GM21723 (cell line): ENCODE results near the gene SEPTIN5.
"Not testable (repeated sequence)": the region's sequence is repeated elsewhere in the genome, so short reads cannot be mapped to it uniquely, and the experiment has no call there.

Source experiments
- ATAC-seq: cut with Tn5 transposase; IDR thresholded peaks from one replicate; pipeline ENCODE4 v1.9.1; 2021; ENCODE audit warnings: mild to moderate bottlenecking, moderate library complexity; ENCODE audit not compliant: unreplicated experiment

The SEPTIN5 gene

DNA sequence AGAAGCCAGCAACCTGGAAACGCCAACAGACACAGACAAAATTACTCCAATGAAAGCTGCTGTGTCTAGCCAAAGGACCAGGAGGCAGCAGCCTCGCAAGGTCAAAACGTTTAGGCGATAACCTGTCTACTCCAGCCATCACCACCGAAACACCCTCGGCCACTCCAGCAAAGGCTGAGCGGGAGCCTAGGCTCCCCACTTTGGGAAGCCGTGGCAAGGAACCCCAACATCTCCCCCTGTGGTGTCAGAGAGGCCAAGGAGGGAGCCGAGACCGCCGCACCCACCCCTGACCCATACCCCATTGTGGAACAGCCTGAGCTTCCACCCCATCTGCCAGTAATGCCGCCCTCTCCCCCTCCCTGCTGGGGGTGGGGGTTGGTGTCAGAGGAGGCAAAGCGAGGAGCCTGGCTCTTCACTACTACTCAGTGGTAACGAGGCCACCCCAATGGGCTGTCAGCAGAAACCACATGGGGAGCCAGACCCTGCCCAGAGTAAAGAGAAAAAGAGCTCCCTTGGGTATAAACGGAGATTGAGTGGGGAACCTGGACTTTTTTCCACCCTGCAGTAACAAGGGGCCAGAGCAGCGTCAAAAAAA lies 33.9 kb upstream of the SEPTIN5 start:
- ATAC-seq: no peak

DNA sequence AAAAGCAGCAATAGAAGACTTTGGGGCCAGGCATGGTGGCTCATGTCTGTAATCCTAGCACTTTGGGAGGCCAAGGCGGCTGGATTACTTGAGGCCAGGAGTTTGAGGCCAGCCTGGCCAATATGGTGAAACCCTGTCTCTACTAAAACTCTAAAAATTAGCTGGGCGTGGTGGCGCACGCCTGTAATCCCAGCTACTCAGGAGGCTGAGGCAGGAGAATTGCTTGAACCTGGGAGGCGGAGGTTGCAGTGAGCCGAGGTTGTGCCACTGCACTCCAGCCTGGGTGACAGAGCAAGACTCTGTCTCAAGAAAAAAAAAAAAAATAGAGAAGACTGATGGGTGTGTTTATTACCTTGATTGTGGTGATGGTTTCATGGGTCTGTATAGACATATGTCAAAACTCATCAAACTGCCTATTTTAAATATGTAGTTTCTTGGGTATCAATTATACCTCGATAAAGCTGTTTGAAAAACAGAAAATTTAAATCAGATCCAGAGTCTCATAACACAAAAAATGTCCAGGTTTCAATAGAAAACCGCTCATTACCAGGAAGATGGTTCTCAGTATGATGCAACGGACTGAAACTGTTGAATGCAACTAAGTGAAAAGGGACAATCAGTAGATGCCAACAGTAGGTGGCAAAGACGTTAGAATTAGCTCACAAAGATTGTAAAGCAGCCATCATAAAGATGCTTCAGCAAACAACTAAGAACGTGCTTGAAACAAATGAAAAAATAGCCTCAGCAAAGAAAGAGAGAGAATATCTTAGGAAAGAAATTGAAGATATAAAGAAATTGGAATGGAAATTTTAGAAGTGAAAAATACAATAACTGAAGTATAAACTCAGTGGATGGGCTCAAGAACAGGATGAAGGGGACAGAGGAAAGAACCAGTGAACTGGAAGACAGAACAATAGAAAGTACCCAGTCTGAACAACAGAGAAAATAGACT lies 33.1 kb upstream of the SEPTIN5 start:
- no peak for ATAC-seq

DNA sequence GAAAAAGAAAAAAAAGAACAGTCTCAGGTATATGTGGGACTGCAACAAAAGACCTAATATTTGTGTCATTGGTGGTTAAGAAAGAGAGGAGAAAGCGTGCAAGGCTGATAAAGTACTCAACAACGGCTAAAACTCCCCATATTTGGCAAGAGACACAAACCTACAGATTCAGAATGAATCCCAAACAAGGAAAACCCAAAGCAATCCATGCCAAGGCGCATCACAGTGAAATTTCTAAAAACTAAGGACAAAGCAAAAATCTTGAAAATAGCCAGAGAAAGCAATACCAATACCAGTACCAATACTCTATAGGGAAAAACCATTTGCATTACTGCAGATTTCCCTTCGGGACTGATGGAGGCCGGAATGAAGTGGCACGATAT lies 32.4 kb upstream of the SEPTIN5 start:
- no peak for ATAC-seq

DNA sequence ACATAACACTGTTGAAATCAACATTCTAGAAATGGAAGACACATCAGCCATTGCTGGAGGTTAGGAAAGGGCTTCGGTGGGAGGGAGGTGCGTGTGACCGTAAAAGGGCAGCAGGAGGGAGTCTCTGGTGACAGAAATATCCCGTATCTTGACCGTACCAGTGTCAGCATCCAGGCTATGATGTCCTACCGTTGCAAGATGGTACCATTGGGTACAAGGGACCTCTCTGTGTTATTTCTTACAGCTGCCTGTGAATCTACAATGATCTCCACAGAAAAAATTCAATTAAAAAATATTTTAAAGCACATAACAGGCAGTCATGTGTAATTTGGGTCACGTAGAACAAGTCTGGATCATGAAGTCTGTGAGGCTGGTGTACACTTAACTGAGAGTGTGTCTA lies 27.4 kb upstream of the SEPTIN5 start:
- no peak for ATAC-seq

DNA sequence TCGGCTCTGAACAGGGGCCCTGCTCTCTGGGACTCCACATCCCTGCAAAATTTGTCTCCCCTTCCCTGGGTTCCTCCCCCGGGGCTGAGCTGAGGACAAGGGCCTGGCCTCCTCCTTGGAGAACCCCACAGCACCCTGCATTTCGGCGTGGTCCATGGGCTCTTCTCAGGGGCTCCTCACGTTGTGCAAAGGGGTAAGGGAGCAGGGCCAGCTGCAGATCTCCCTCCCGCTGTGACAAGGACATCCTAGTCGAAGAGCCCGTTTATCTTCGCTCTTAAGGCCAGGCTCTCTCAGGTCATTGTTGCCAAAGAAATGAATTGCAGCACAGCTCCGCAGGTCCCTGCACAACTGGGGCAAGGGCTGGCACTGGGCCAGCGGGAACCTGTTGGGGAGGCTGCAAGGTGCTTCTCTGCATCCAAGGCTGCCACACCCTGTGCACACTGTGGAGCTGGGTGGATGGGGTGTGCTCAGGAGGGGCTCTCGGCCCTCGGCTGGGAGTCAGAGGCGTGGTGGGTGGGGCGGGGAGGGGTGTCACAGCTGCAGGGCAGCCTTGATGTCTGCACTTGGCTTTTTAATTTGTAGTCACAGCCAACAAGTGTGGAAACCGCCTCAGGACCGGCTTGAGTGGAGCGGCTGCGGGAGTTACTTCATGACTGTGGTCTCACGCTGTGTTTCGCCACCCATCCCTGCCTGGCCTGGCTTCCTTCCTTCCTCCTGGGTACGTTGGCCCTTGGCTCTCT lies 26.6 kb upstream of the SEPTIN5 start:
- ATAC-seq: no peak

DNA sequence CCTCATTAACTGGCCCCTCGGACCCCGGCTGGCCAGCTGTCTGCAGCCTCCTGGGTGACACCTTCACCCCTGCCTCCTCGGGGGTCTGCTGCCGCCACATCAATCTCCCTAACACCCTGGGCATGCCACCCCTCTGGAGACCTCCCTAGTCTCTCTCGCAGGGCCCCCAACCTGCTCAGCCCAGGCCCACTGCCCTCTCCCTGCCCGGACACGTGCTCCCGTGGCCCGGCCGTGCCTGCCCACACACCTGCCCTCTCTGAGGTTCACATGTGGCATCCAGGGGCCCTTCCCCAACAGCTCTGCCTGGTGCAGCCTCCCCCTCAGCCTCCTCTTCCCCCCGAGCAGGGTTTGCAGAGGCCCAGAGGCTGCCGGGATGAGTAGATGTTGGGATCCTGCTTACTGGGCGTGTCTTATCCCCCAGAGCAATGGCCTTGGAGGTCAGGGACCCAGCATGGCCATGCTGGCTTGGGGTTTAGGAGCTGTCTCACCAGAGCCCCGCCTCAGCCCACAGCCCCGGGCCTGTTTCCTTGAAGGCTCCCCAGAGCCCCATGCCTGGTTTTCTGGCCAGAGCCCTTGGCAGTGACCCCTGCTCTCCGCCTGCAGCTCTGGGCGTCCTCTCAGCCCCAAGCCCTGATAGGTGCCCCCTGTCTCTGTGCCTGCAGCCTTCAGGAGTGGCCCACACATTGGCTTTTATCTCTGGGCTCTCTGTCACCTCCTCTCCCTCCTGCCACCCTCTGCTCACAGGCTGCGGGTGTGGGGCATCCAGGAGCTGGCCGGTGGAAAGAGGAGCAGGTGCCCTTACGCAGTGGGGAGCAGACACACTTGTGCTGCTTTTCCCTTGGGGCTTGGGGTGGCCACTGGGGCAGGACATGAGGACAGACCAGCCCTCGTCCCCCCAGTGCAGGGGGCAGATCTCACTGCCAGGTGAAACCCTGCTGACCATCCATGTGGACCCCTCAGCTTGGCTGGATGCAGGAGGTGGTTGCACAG lies 25.7 kb upstream of the SEPTIN5 start:
- ATAC-seq: no peak

DNA sequence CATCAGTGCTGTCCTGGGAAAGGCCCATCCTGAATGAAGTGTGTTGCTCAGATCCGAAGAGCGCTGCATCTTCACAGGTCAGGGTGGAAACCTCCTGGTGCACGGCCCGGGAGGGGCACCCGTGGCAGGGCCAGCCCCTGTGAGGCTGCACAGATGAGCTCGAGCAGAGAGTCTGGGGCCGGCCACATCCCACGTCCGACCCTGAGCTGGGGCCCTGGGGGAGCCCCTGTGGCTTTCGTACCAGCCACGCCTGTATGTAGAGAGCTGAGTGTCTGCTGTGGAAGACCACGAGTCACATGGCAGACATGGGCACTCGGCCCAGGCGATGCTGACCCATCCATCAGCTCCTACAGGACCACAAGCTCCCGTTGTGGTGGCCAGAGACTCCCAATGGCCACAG lies 24.9 kb upstream of the SEPTIN5 start:
- ATAC-seq: no peak

DNA sequence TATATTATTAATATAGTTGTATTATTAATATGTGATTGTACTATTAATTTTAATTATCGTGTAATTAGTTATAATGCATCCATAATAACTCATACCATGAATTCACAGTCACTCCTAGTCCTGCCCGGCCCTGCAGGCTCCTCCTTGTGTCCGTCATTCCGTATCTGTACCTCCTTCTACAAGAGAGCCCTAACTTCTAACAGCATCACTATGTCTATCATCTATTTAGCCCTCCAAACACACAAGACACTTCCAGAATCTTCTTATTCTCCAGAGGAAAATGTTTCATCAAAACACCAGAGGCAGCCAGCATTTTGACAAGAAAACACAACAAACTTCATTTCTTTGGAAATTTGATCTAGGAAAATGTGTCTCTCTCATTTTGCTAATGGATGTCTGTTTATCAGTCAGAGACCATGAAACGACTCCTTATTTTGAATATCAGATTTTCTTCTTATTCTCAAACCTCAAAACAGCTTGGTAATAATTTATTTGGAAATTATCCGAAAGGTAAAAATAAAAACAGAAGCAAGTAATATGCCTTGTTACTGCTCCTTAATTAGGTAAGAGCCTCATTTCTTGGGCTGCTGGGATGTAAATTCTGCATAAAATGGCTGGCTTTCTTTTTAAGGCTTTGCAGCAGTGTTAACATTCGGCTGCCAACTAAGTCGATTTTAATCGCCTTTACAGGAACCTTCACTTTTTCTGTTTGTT lies 23.1 kb upstream of the SEPTIN5 start:
- no peak for ATAC-seq

DNA sequence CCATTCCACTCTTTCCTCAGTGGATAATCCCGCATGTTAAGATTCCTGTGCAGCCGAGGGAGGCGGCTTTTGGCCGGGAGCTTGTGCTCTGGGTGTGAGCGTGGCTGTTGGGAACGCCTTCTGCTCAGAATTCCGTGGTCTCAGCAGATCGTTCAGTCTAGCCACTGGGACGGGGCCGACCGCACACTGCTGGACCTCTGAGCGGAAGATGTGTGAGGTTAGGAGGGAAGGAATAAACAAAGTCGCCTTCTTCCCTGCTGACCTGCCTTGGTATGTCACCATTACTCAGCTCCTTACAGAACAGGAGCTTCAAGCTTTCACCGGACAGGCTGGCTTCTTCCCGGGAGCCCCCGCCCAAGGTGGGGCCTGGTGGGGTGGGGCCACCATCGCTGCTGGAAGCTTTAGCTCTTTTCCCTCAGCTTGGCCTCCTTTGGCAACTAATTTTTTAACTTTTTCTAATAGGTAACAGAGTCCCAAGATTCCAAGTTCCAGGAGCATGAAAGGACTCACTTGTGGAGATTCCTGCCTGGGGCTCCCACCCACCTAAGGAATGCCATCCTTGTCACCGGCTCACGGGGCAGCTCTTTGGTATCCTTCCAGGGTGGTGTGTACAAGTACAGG lies 22.5 kb upstream of the SEPTIN5 start:
- ATAC-seq: no peak

DNA sequence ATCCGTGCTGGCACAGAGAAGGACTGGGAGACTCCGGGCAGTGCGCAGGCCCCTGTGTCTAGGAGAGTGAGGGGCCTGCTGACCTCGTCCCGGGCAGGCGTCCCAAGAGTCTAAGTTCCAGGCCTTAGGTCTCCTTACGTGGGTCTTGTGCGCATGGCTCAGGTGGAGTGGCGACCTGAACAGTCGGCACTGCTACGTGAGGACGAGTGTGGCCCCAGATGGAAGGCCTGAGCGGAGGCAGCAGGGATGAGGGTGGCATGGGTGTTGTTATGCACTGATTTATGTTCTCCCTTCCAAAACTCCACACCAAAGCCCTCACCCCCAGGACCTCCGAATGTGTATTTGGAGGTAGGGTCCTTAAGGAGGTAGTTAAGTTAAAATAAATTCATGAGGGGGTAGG lies 20.7 kb upstream of the SEPTIN5 start:
- ATAC-seq: no peak

DNA sequence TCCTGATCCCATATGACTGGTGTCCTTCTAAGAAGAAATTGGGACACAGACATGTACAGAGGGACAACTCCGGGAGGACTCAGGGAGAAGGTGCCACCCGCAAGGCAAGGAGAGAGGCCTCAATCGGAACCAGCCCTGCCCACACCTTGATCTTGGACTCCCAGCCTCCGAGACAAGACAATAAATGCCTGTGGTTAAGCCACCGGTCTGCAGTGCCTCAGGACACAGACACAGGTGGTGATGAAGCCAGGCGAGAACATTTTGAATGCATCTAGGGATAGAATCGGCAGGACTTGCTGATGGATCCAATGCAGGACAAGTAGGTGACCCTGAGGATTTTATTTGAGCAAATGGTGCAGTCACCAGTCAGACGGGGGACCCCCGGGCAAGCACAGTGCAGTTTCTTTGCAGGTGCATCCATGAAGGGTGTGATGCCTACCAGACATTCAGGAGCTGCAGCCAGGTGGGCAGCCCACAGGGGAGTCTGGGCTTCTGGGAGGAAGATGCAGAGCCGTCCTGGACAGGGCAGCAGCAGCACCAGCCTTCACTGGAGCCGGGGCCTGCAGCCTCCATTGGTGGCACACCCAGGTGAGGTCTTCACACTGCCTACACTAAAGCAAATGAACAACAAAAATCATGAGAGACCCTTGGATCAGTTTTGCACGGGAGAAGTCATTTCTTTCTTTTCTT lies 20.2 kb upstream of the SEPTIN5 start:
- ATAC-seq: no peak

DNA sequence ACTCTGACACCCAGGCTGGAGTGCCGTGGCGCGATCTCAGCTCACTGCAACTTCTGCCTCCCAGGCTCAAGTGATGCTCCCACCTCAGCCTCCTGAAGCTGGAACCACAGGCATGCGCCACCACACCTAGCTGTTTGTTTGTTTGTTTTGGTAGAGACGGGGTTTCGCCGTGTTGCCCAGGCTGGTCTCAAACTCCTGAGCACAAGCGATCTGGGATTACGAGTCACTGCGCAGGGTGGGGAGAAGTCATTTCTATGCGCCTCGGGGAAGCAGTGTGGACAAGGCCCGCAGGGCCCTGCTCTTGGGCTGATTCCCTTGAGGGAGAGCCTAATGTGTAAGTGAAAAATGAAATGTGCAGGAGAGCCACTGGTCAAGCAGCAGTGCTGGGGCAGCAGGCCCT lies 19.6 kb upstream of the SEPTIN5 start:
- no peak for ATAC-seq

DNA sequence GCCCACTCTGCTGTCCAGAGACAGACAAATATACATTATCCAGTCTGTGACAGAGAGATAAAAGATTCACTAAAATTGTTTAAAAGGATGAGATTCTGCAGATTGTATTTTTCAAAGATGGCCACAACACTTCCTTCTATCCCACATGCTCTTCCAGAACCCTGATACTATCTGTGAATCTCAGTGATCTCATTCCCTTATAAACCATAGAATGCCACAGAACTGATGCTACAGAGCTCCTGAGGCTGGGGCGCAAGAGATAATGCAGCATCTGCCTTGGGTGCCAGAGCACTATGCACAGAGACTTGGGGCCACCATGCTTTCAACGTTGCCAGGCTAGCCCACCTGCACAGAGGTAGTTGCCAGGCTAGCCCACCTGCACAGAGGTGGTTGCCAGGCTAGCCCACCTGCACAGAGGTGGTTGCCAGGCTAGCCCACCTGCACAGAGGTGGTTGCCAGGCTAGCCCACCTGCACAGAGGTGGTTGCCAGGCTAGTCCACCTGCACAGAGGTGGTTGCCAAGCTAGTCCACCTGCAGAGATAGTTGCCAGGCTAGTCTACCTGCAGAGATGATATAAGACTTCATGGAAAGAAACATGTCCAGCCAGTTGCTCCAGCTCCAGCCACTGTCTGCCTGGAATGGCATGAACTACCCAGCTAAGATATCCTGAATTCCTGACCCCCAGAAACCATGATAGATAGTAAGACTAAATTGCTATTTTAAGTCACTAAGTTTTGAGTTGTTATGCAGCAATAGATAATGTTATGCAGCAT lies 17.6 kb upstream of the SEPTIN5 start:
- no peak for ATAC-seq

DNA sequence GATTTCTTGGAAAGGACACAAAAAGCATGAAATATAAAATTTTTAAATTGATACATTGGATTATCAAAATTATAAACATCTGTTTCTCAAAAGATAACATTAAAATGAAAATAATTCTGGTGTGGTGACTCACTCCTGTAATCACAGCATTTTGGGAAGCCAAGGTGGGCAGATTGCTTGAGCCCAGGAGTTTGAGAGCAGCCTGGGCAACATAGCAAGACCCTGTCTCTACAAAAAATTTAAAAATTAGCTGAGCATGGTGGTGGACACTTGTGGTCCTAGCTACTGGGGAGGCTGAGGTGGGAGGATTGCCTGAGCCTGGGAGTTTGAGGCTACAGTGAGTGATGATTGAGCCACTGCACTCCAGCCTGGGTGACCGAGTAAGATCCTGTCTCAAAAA lies 16.4 kb upstream of the SEPTIN5 start:
- ATAC-seq: not testable (repeated sequence)

DNA sequence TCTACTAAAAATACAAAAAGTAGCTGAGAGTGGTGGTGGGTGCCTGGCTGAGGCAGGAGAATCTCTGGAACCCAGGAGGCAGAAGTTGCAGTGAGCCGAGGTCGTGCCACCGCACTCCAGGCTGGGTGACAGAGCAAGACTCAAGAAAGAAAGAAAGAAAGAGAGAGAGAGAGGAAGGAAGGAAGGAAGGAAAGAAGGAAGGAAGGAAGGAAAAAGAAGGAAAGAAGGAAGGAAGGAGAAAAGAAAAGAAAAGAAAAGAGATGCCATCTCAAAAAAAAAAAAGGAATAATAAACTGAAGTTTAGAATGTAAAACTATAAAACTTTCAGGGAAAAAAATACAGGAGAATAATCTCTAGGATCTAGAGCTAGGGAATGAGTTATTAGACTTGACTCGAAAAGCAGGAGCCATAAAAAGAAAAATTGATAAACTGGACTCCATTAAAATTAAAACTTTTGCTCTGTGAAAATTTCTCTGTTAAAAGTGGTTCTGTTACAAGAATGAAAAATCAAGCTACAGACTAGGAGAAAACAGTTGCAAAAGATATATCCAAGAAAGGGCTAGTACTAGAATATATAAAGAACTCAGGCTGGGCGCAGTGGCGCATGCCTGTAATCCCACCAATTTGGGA lies 13.4 kb upstream of the SEPTIN5 start:
- ATAC-seq: no peak

DNA sequence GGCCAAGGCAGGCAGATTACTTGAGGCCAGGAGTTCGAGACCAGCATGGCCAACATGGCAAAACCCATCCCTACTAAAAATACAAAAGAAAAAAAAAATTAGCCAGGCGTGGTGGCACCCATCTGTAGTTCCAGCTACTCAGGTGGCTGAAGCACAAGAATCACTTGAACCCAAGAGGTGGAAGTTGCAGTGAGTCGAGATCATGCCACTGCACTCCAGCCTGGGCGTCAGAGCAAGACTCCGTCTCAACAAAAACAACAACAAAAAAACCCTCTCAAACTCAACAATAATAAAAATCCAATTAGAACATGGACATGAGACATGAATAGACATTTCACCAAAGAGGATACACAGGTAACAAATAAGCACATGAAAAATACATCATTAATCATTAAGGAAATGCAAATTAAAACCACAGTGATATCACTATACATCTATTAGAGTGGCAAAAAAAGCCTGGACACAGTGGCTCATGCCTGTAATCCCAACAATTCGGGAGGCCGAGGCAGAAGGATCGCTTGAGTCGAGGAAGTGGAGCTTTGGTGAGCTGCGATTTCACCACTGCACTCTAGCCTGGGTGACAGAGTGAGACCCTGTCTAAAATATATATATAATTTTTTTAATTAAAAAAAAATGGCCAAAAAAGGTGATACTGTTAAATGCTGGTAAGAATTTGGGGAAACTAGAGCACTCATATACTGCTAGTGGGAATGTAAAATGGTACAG lies 12.7 kb upstream of the SEPTIN5 start:
- no peak for ATAC-seq

DNA sequence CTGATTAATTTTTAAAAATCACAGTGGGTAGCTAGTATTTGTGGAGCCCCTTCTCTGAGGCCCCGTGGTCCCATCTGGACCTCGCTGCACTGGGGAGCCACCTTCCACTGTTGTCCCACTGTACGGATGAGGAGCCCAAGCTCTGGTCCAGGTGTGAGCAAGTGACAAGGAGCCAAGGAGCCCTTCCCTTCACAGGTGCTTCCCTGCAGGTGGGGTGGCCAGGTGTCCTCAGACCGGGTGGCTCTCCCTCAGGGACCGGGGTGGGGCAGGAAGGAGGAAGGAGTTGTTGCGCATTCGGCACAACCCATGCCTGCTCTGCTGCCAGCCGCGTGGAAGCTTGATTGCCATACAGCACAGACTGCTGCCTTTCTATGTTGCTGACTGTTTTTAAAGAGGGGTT lies 10.4 kb upstream of the SEPTIN5 start:
- ATAC-seq: no peak
